Liver (tissue), 9 donors: ENCODE results near the gene KRTAP4-16. TPM values are rescaled to one million over a fixed set of nuclear protein-coding genes. Genes with fewer than 3 reads are reported as not detected.
"Not testable (repeated sequence)": the region's sequence is repeated elsewhere in the genome, so short reads cannot be mapped to it uniquely, and the experiment has no call there.

Source experiments
- DNase-seq: peaks from one replicate; pipeline ENCODE4 v3.0.0-alpha.2; 2017; ENCODE audit warnings: low spot score
- H3K27ac ChIP-seq, 2 donors: one replicate each; pipeline ENCODE4 v1.7.0; 2013; ENCODE audit warnings: inconsistent platforms in 2 of 2, low read length in 2 of 2, control low read depth in 1 of 2, low read depth in 1 of 2, mild to moderate bottlenecking in 1 of 2
- H3K27me3 ChIP-seq, 4 donors: one replicate each; pipeline versions ENCODE4 v1.6.1 to v1.7.0; 2013; ENCODE audit warnings: low read length in 3 of 4, inconsistent platforms in 1 of 4, mild to moderate bottlenecking in 1 of 4, moderate library complexity in 1 of 4; ENCODE audit not compliant: control insufficient read depth in 4 of 4, insufficient read depth in 4 of 4
- H3K36me3 ChIP-seq, 4 donors: one replicate each; pipeline versions ENCODE4 v1.6.1 to v1.7.0; 2013; ENCODE audit warnings: low read length in 3 of 4, mild to moderate bottlenecking in 3 of 4, low read depth in 1 of 4, moderate library complexity in 1 of 4; ENCODE audit not compliant: control insufficient read depth in 4 of 4, insufficient read depth in 3 of 4
- H3K4me1 ChIP-seq, 4 donors: one replicate each; pipeline versions ENCODE4 v1.6.1 to v1.7.0; 2013; ENCODE audit warnings: low read length in 3 of 4, mild to moderate bottlenecking in 3 of 4, moderate library complexity in 1 of 4; ENCODE audit not compliant: control insufficient read depth in 4 of 4, insufficient read depth in 4 of 4
- H3K4me3 ChIP-seq, 3 donors: one replicate each; pipeline versions ENCODE4 v1.6.1 to v1.7.0; 2013; ENCODE audit warnings: low read length in 3 of 3, control low read depth in 1 of 3, low read depth in 1 of 3, mild to moderate bottlenecking in 1 of 3
- H3K9ac ChIP-seq, 2 donors: one replicate each; pipeline ENCODE4 v1.7.0; 2013; ENCODE audit warnings: low read length in 2 of 2, mild to moderate bottlenecking in 2 of 2, moderate library complexity in 2 of 2, control low read depth in 1 of 2, low read depth in 1 of 2
- H3K9me3 ChIP-seq, 4 donors: one replicate each; pipeline versions ENCODE4 v1.6.1 to v1.7.0; 2013; ENCODE audit warnings: low read length in 3 of 4; ENCODE audit not compliant: control insufficient read depth in 4 of 4
- EGR1 ChIP-seq, 2 donors: IDR thresholded peaks; 2 replicates each; pipeline ENCODE4 v1.6.1; 2016 to 2018; ENCODE audit warnings: antibody characterized with exemption in 2 of 2, low read depth in 2 of 2
- HNF4G ChIP-seq: IDR thresholded peaks from 2 replicates; pipeline ENCODE4 v1.6.1; 2016; ENCODE audit warnings: antibody characterized with exemption
- RAD21 ChIP-seq, 2 donors: IDR thresholded peaks; 2 replicates each; pipeline ENCODE4 v1.6.1; 2016; ENCODE audit warnings: antibody characterized with exemption in 2 of 2, mild to moderate bottlenecking in 2 of 2
- SP1 ChIP-seq: IDR thresholded peaks from 2 replicates; pipeline ENCODE4 v1.6.1; 2018; ENCODE audit warnings: antibody characterized with exemption, mild to moderate bottlenecking
- TAF1 ChIP-seq: conservative IDR thresholded peaks from 2 replicates; pipeline ENCODE4 v1.6.1; 2016; ENCODE audit warnings: antibody characterized with exemption, mild to moderate bottlenecking
- YY1 ChIP-seq: IDR thresholded peaks from 2 replicates; pipeline ENCODE4 v1.6.1; 2016; ENCODE audit warnings: antibody characterized with exemption, mild to moderate bottlenecking
- WGBS: extraction: QIAGEN DNeasy Blood & Tissue Kit; methylation state at CpG from one replicate; pipeline ENCODE4 v1.1.7; 2013; 5-methylcytosine and 5-hydroxymethylcytosine counted together
- polyA plus RNA-seq, 2 donors: library from polyadenylated mRNA; stranded (reverse) in 1 of 2; unstranded in 1 of 2; fragments of 200-250 nt in 1 of 2; fragments of >200 nt in 1 of 2; fragmentation: Nextera tagmentation in 1 of 2; extraction: Ambion mirVana in 1 of 2; gene quantifications; one replicate each; pipeline versions ENCODE4 v1.2.1 to v1.2.3, GENCODE V29; 2013 to 2015
- total RNA-seq, 2 donors: library from RNA; depleted of rRNA; stranded (reverse); fragments of >200 nt; gene quantifications; one replicate each; pipeline ENCODE4 v1.2.3, GENCODE V29; 2014
- TF ChIP-seq, protein P1 (sequence below): IDR thresholded peaks from 2 replicates; pipeline ENCODE4 v1.6.1; 2016; ENCODE audit warnings: antibody characterized with exemption
- TF ChIP-seq, protein P2 (sequence below): fragments of 150-350 bp; IDR thresholded peaks from 2 replicates; pipeline ENCODE4 v1.5.1; 2017; ENCODE audit warnings: improper control_type of control experiment, low read depth, low read length; ENCODE audit not compliant: missing input control
- TF ChIP-seq, protein P3 (sequence below): IDR thresholded peaks from 2 replicates; pipeline ENCODE4 v1.6.1; 2016; ENCODE audit warnings: antibody characterized with exemption
- TF ChIP-seq, protein P4 (sequence below): IDR thresholded peaks from 2 replicates; pipeline ENCODE4 v1.6.1; 2016; ENCODE audit warnings: antibody characterized with exemption, mild to moderate bottlenecking
- TF ChIP-seq, protein P5 (sequence below): IDR thresholded peaks from 2 replicates; pipeline ENCODE4 v1.6.1; 2016; ENCODE audit warnings: antibody characterized with exemption
- donor health status: healthy.
- donor health status: healthy.
- donor health status: healthy.
- donor health status: healthy.
- donor health status: healthy.

The KRTAP4-16 gene
- total and polyA plus RNA-seq, 4 donors, result not detected

DNA sequence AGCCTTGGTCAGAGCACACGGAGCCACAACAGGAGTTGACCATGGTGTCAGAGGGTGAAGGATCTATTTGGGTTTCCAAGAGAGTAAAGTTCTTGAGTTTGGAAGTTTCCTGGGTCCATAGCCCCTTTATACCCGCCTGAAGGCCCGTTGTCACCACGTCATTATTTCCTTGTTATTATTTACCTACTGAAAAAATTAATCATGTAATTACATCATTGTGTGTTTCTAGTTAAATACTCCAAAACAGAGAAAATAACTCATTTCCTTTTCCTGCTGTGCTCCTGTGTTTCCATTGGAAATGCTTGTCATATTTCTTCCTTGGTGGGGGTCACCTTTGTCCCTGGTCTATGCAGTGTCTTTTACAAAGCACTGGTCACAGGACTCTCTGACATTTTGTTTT, 4.0 kb downstream of the KRTAP4-16 start, which contains the start of gene KRTAP4-8:
TSS of gene KRTAP4-8 (minus strand) at position 101 of the 400 bp plus-strand sequence. CDS start at position 43, 58 bp downstream.
- DNase-seq, result no peak
- 61% methylated on average over 4 of the region's 4 CpGs for WGBS
- Histone ChIP-seq H3K27me3 (peaks cover 0 to 2% (median 0%) of the 10 kb centered on the region in 4 donors), H3K27ac (no peak within 1 kb of the TSS), H3K4me3 (no peak within 1 kb of the TSS), H3K9ac (no peak within 1 kb of the TSS), H3K4me1 (no peaks in the 10 kb centered on the region), H3K36me3 (no peaks in the 10 kb centered on the region), H3K9me3 (no peaks in the 10 kb centered on the region)
- TF ChIP-seq, protein P1, sequence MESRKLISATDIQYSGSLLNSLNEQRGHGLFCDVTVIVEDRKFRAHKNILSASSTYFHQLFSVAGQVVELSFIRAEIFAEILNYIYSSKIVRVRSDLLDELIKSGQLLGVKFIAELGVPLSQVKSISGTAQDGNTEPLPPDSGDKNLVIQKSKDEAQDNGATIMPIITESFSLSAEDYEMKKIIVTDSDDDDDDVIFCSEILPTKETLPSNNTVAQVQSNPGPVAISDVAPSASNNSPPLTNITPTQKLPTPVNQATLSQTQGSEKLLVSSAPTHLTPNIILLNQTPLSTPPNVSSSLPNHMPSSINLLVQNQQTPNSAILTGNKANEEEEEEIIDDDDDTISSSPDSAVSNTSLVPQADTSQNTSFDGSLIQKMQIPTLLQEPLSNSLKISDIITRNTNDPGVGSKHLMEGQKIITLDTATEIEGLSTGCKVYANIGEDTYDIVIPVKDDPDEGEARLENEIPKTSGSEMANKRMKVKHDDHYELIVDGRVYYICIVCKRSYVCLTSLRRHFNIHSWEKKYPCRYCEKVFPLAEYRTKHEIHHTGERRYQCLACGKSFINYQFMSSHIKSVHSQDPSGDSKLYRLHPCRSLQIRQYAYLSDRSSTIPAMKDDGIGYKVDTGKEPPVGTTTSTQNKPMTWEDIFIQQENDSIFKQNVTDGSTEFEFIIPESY, result no peak
- TF ChIP-seq, protein P2, sequence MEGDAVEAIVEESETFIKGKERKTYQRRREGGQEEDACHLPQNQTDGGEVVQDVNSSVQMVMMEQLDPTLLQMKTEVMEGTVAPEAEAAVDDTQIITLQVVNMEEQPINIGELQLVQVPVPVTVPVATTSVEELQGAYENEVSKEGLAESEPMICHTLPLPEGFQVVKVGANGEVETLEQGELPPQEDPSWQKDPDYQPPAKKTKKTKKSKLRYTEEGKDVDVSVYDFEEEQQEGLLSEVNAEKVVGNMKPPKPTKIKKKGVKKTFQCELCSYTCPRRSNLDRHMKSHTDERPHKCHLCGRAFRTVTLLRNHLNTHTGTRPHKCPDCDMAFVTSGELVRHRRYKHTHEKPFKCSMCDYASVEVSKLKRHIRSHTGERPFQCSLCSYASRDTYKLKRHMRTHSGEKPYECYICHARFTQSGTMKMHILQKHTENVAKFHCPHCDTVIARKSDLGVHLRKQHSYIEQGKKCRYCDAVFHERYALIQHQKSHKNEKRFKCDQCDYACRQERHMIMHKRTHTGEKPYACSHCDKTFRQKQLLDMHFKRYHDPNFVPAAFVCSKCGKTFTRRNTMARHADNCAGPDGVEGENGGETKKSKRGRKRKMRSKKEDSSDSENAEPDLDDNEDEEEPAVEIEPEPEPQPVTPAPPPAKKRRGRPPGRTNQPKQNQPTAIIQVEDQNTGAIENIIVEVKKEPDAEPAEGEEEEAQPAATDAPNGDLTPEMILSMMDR, result no peak
- TF ChIP-seq SP1 (no peak), HNF4G (no peak), TAF1 (no peak), YY1 (no peak)
- TF ChIP-seq, protein P3, sequence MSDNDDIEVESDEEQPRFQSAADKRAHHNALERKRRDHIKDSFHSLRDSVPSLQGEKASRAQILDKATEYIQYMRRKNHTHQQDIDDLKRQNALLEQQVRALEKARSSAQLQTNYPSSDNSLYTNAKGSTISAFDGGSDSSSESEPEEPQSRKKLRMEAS, result no peak

DNA sequence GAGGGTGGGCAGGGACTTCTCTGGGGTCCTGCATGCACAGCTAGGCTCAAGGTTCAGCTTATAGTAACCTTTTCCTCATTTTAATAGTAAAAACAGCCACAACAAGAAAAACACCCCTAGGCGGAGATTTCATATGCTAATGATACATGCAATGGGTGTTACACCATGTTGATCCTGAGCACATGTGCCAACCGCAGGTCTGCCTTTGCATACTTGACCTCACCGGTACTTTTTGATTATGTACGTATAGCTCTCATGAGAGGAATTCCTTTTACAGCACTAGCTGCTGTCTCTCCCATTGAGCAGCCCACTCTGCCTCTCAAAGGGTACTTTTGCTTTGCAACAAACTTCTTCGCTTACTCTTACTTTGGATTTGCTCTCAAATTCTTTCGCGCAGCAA, 6.0 kb downstream of the KRTAP4-16 start:
- no peak overlapping the region for H3K9ac ChIP-seq
- TF ChIP-seq, protein P4, sequence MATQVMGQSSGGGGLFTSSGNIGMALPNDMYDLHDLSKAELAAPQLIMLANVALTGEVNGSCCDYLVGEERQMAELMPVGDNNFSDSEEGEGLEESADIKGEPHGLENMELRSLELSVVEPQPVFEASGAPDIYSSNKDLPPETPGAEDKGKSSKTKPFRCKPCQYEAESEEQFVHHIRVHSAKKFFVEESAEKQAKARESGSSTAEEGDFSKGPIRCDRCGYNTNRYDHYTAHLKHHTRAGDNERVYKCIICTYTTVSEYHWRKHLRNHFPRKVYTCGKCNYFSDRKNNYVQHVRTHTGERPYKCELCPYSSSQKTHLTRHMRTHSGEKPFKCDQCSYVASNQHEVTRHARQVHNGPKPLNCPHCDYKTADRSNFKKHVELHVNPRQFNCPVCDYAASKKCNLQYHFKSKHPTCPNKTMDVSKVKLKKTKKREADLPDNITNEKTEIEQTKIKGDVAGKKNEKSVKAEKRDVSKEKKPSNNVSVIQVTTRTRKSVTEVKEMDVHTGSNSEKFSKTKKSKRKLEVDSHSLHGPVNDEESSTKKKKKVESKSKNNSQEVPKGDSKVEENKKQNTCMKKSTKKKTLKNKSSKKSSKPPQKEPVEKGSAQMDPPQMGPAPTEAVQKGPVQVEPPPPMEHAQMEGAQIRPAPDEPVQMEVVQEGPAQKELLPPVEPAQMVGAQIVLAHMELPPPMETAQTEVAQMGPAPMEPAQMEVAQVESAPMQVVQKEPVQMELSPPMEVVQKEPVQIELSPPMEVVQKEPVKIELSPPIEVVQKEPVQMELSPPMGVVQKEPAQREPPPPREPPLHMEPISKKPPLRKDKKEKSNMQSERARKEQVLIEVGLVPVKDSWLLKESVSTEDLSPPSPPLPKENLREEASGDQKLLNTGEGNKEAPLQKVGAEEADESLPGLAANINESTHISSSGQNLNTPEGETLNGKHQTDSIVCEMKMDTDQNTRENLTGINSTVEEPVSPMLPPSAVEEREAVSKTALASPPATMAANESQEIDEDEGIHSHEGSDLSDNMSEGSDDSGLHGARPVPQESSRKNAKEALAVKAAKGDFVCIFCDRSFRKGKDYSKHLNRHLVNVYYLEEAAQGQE, result no peak
- no peak for TF ChIP-seq YY1
- TF ChIP-seq, protein P5, sequence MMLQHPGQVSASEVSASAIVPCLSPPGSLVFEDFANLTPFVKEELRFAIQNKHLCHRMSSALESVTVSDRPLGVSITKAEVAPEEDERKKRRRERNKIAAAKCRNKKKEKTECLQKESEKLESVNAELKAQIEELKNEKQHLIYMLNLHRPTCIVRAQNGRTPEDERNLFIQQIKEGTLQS, result no peak
- no peak for TF ChIP-seq EGR1 (IDR thresholded peaks at IDR 0.05; ENCODE audit: low read depth in 2 of 2)
- TF ChIP-seq RAD21 (IDR thresholded peaks at IDR 0.05), result no peak
- TF ChIP-seq, protein P1, result no peak
- WGBS, result 82% methylated on average over 7 of the region's 7 CpGs

DNA sequence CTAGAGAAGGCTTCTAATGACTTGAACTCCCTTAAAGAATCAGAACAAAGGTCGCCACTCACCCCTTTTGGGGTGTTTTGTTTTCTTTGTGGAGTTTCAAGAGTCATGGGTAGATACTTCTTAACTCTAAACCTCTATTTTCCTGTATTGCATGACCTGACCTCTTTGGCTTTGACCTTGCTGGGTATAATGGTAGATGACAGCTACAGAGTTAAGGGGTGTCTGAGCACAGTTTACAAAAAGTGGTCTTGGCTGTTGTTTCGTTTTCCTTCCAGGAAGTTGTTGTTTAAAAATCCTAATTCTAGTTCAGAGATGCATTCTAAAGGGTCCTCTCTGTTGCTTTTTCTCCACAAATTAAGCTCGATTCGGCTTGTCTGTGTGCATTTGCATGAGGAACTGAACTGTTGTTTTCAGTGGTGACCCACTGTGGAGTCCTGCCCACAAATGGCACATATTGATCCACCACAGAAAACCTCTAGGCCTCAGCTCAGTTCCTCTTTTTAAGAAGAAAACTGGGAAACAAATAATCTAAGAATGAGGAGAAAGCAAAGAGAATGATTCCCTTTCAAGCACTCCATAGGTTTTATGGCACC, 13.2 kb downstream of the KRTAP4-16 start:
- not testable (repeated sequence) for H3K27me3 ChIP-seq, H3K4me1 ChIP-seq, H3K9me3 ChIP-seq, H3K9ac ChIP-seq, H3K27ac ChIP-seq, H3K4me3 ChIP-seq, DNase-seq, H3K36me3 ChIP-seq
- WGBS, result 46% methylated on average over 4 of the region's 4 CpGs

More for the DNA sequence above, 6.0 kb downstream of the KRTAP4-16 start:
- Histone ChIP-seq H3K27ac (no peak overlapping the region), H3K36me3 (no peaks in the 10 kb centered on the region), H3K4me1 (no peaks in the 10 kb centered on the region), H3K9me3 (no peaks in the 10 kb centered on the region), H3K4me3 (no peak overlapping the region), H3K27me3 (peaks cover 0 to 2% (median 0%) of the 10 kb centered on the region in 4 donors)
- DNase-seq, result no peak

DNA sequence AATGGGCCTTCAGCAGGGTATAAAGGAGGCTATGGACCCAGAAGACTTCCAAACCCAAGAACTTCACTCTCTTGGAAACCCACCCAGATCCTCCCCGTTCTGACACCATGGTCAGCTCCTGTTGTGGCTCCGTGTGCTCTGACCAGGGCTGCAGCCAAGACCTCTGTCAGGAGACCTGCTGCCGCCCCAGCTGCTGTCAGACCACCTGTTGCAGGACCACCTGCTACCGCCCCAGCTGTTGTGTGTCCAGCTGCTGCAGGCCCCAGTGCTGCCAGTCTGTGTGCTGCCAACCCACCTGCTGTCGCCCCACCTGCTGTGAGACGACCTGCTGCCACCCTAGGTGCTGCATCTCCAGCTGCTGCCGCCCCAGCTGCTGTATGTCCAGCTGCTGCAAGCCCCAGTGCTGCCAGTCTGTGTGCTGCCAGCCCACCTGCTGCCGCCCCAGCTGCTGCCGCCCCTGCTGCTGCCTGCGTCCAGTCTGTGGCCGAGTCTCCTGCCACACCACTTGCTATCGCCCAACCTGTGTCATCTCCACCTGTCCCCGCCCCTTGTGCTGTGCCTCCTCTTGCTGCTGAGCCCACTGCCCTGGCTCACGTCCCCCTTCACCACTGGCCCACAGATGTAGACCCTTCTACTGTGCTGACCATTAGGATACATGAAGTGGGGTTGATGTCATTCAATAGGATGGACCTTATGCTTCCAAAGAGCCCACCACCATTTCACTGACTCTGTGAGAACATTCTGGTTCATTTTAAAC, 17.7 kb downstream of the KRTAP4-16 start, which contains the start of gene KRTAP4-7:
TSS of gene KRTAP4-7 (plus strand) at position 51 of the 757 bp plus-strand sequence. CDS start at position 108, 57 bp downstream.
- 77% methylated on average over 12 of the region's 14 CpGs for WGBS
- not testable (repeated sequence) for H3K36me3 ChIP-seq, H3K27ac ChIP-seq, DNase-seq, H3K9me3 ChIP-seq, H3K4me3 ChIP-seq, H3K4me1 ChIP-seq, H3K9ac ChIP-seq, H3K27me3 ChIP-seq
